ENCODE measurements around the gene CDH4.

GRCh38 chr20:61693055-61693600, 441.1 kb downstream of the CDH4 start:
- TF ChIP-seq, protein P1, sequence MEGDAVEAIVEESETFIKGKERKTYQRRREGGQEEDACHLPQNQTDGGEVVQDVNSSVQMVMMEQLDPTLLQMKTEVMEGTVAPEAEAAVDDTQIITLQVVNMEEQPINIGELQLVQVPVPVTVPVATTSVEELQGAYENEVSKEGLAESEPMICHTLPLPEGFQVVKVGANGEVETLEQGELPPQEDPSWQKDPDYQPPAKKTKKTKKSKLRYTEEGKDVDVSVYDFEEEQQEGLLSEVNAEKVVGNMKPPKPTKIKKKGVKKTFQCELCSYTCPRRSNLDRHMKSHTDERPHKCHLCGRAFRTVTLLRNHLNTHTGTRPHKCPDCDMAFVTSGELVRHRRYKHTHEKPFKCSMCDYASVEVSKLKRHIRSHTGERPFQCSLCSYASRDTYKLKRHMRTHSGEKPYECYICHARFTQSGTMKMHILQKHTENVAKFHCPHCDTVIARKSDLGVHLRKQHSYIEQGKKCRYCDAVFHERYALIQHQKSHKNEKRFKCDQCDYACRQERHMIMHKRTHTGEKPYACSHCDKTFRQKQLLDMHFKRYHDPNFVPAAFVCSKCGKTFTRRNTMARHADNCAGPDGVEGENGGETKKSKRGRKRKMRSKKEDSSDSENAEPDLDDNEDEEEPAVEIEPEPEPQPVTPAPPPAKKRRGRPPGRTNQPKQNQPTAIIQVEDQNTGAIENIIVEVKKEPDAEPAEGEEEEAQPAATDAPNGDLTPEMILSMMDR (IDR thresholded peaks at IDR 0.05): no peak
- TF ChIP-seq EZH2phosphoT487 (IDR thresholded peaks at IDR 0.05) (no peak), EZH2 (IDR thresholded peaks at IDR 0.05) (no peak)

All from neural progenitor cell (in vitro differentiated cells).